Progenitor cell of endocrine pancreas (in vitro differentiated cells): ENCODE measurements around the gene TRIM17. TPM values are rescaled to one million over a fixed set of nuclear protein-coding genes. Genes with fewer than 3 reads are reported as not detected.
A peak's percentile ranks its signal among the peaks of the same experiment; 100 is the strongest.

Experiments used
- DNase-seq: peaks from one replicate; pipeline ENCODE4 v3.0.0; 2021; ENCODE audit warnings: low spot score; ENCODE audit not compliant: unreplicated experiment
- H3K27ac Mint-ChIP-seq: 2 replicates; pipeline ENCODE4 v1.8.0; 2021; ENCODE audit warnings: mild to moderate bottlenecking, moderate library complexity, mixed read lengths
- H3K27me3 Mint-ChIP-seq: 2 replicates; pipeline ENCODE4 v1.8.0; 2021; ENCODE audit warnings: mixed read lengths
- H3K36me3 Mint-ChIP-seq: 2 replicates; pipeline ENCODE4 v1.8.0; 2022; ENCODE audit warnings: mixed read lengths; ENCODE audit not compliant: insufficient read depth
- H3K4me1 Mint-ChIP-seq: 2 replicates; pipeline ENCODE4 v1.8.0; 2021; ENCODE audit warnings: low read depth, mixed read lengths
- H3K4me3 Mint-ChIP-seq: 2 replicates; pipeline ENCODE4 v1.8.0; 2021; ENCODE audit warnings: low read depth, mild to moderate bottlenecking, moderate library complexity, mixed read lengths
- H3K9me3 Mint-ChIP-seq: 2 replicates; pipeline ENCODE4 v1.8.0; 2021; ENCODE audit warnings: low read depth, mixed read lengths
- total RNA-seq: library from RNA; stranded (reverse); gene quantifications from 2 replicates; pipeline ENCODE4 v1.2.1, GENCODE V29; 2021
- TF ChIP-seq, protein P1 (sequence below): fragments of 200-600 bp; sonication (generic); IDR thresholded peaks from one replicate; pipeline ENCODE4 v1.5.0; 2021; ENCODE audit warnings: antibody characterized with exemption, mild to moderate bottlenecking; ENCODE audit not compliant: unreplicated experiment

The TRIM17 gene
- total RNA-seq, 1 donor from 2014 or later: 20.8 TPM

DNA sequence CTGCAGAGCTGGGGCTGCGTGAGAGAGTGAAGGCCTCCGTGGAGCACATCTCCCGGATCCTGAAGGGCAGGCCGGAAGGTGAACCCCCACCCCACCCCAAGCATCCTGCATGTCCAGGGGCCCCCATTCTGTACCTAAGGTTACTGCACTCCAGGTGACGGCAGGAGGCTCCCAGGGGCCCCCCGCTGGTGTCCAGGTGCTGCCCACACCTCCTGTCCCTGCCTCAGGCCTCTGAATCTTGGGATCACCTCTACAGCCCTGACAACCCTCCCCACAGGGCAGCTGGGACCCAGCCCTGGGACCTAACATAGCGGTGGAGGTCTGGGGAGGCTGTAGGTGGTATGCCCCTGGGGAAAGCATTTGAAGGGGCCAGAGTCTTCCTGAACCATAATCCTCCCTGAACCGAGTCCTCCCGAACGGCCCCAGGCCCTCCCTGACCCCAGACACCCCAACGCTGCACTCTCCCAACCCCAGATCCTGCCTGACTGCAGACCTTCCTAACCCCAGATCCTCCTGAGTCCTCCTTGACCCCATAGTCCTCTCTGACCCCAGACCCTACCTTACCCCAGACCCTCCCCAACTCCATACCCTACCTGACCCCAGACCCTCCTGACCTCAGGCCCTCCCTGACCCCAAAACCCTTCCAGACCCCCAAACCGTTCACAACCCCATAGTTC, 43.5 kb downstream of the TRIM17 start:
- DNase-seq: no peak
- H3K4me3 Mint-ChIP-seq: no peak overlapping the region
- no peaks in the 10 kb centered on the region for H3K36me3 Mint-ChIP-seq
- no peak overlapping the region for H3K27ac Mint-ChIP-seq
- TF ChIP-seq, protein P1, sequence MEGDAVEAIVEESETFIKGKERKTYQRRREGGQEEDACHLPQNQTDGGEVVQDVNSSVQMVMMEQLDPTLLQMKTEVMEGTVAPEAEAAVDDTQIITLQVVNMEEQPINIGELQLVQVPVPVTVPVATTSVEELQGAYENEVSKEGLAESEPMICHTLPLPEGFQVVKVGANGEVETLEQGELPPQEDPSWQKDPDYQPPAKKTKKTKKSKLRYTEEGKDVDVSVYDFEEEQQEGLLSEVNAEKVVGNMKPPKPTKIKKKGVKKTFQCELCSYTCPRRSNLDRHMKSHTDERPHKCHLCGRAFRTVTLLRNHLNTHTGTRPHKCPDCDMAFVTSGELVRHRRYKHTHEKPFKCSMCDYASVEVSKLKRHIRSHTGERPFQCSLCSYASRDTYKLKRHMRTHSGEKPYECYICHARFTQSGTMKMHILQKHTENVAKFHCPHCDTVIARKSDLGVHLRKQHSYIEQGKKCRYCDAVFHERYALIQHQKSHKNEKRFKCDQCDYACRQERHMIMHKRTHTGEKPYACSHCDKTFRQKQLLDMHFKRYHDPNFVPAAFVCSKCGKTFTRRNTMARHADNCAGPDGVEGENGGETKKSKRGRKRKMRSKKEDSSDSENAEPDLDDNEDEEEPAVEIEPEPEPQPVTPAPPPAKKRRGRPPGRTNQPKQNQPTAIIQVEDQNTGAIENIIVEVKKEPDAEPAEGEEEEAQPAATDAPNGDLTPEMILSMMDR: no peak
- no peaks in the 10 kb centered on the region for H3K9me3 Mint-ChIP-seq
- H3K4me1 Mint-ChIP-seq: peaks cover 11% of the 10 kb centered on the region
- H3K27me3 Mint-ChIP-seq: no peaks in the 10 kb centered on the region

DNA sequence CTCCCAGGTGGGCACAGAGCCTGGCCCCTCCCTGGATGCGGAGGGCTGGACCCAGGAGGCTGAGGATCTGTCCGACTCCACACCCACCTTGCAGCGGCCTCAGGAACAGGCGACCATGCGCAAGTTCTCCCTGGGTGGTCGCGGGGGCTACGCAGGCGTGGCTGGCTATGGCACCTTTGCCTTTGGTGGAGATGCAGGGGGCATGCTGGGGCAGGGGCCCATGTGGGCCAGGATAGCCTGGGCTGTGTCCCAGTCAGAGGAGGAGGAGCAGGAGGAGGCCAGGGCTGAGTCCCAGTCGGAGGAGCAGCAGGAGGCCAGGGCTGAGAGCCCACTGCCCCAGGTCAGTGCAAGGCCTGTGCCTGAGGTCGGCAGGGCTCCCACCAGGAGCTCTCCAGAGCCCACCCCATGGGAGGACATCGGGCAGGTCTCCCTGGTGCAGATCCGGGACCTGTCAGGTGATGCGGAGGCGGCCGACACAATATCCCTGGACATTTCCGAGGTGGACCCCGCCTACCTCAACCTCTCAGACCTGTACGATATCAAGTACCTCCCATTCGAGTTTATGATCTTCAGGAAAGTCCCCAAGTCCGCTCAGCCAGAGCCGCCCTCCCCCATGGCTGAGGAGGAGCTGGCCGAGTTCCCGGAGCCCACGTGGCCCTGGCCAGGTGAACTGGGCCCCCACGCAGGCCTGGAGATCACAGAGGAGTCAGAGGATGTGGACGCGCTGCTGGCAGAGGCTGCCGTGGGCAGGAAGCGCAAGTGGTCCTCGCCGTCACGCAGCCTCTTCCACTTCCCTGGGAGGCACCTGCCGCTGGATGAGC, 44.3 kb downstream of the TRIM17 start:
- H3K27me3 Mint-ChIP-seq: no peaks in the 10 kb centered on the region
- no peak overlapping the region for H3K27ac Mint-ChIP-seq
- H3K9me3 Mint-ChIP-seq: no peaks in the 10 kb centered on the region
- H3K36me3 Mint-ChIP-seq: no peaks in the 10 kb centered on the region
- TF ChIP-seq, protein P1: no peak
- no peak overlapping the region for H3K4me3 Mint-ChIP-seq
- no peak for DNase-seq
- peaks cover 11% of the 10 kb centered on the region for H3K4me1 Mint-ChIP-seq

DNA sequence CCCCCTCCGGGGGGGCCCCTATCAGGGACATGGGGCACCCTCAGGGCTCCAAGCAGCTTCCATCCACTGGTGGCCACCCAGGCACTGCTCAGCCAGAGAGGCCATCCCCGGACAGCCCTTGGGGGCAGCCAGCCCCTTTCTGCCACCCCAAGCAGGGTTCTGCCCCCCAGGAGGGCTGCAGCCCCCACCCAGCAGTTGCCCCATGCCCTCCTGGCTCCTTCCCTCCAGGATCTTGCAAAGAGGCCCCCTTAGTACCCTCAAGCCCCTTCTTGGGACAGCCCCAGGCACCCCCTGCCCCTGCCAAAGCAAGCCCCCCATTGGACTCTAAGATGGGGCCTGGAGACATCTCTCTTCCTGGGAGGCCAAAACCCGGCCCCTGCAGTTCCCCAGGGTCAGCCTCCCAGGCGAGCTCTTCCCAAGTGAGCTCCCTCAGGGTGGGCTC, 44.9 kb downstream of the TRIM17 start:
- DNase-seq: no peak
- Mint-ChIP-seq H3K27me3 (no peaks in the 10 kb centered on the region), H3K4me1 (peaks cover 11% of the 10 kb centered on the region), H3K9me3 (no peaks in the 10 kb centered on the region), H3K27ac (no peak overlapping the region), H3K4me3 (no peak overlapping the region), H3K36me3 (no peaks in the 10 kb centered on the region)
- TF ChIP-seq, protein P1: no peak

DNA sequence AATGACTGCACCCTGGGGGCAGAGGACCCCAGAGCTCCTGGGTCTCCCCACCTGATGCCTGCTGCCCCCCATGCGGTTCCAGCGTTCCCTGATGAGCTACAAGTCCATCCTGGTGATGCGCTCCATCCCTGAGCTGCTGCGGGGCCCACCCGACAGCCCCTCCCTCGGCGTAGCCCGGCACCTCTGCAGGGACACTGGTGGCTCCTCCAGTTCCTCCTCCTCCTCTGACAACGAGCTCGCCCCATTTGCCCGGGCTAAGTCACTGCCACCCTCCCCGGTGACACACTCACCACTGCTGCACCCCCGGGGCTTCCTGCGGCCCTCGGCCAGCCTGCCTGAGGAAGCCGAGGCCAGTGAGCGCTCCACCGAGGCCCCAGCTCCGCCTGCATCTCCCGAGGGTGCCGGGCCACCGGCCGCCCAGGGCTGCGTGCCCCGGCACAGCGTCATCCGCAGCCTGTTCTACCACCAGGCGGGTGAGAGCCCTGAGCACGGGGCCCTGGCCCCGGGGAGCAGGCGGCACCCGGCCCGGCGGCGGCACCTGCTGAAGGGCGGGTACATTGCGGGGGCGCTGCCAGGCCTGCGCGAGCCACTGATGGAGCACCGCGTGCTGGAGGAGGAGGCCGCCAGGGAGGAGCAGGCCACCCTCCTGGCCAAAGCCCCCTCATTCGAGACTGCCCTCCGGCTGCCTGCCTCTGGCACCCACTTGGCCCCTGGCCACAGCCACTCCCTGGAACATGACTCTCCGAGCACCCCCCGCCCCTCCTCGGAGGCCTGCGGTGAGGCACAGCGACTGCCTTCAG, 45.5 kb downstream of the TRIM17 start:
- TF ChIP-seq, protein P1: no peak
- no peaks in the 10 kb centered on the region for H3K36me3 Mint-ChIP-seq
- H3K27me3 Mint-ChIP-seq: no peaks in the 10 kb centered on the region
- no peak overlapping the region for H3K4me3 Mint-ChIP-seq
- H3K9me3 Mint-ChIP-seq: no peaks in the 10 kb centered on the region
- DNase-seq: no peak
- H3K4me1 Mint-ChIP-seq: peaks cover 11% of the 10 kb centered on the region
- H3K27ac Mint-ChIP-seq: no peak overlapping the region

DNA sequence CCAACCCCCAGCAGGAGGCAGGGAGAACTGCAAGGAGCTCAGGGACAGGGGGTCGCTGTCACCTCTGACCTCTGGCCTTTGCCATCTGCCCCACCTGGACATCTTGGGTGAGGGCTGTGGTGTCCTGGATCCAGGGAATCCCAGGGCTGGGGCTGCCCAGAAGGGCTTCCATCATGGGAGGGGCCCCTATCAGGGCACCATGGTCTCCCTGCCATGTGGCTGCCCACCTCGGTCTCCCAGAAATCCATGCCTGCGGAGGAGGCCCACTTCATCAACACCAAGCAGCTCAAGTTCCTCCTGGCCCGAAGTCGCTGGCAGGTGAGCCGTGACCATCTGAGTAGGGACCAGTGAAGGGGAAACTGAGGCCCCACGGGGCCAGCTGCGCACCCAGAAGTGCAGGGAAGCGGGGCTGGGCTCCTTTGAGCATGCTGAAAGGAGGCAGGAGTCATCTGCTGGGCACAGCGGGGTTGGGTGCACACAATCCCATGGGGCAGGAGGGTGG, 46.2 kb downstream of the TRIM17 start:
- Mint-ChIP-seq H3K27ac (no peak overlapping the region), H3K4me3 (no peak overlapping the region), H3K36me3 (no peaks in the 10 kb centered on the region), H3K9me3 (no peaks in the 10 kb centered on the region), H3K4me1 (peaks cover 11% of the 10 kb centered on the region), H3K27me3 (no peaks in the 10 kb centered on the region)
- TF ChIP-seq, protein P1: peak; percentile 13
- DNase-seq: no peak
